H54 (cell line): Measurements from ENCODE around the gene INTU.
"Not testable (repeated sequence)": the region's sequence is repeated elsewhere in the genome, so short reads cannot be mapped to it uniquely, and the experiment has no call there.

Experiments used
- DNase-seq: peaks from one replicate; pipeline ENCODE4 v3.0.0; 2011; ENCODE audit warnings: low spot score, mixed read lengths; ENCODE audit not compliant: insufficient read length
- FAIRE-seq: peaks from 3 replicates; lab custom pipeline; 2011; peaks lifted over from hg19 to GRCh38; lab: Jason Lieb, UNC
- POLR2A ChIP-seq: IDR thresholded peaks from 2 replicates; pipeline ENCODE4 v1.6.1; 2011; ENCODE audit warnings: low read depth, mild to moderate bottlenecking, low read length

Gene INTU

GRCh38 chr4:127622921-127623796 lies 9.6 kb upstream of the INTU start:
- no peak for TF ChIP-seq POLR2A
- DNase-seq (no peak), FAIRE-seq (no peak)

GRCh38 chr4:127623797-127624083 lies 9.0 kb upstream of the INTU start:
- FAIRE-seq (no peak), DNase-seq (no peak)

GRCh38 chr4:127624173-127624572 lies 8.6 kb upstream of the INTU start:
- FAIRE-seq: no peak

More at GRCh38 chr4:127623797-127624083, 9.0 kb upstream of the INTU start:
- TF ChIP-seq POLR2A: no peak

DNA sequence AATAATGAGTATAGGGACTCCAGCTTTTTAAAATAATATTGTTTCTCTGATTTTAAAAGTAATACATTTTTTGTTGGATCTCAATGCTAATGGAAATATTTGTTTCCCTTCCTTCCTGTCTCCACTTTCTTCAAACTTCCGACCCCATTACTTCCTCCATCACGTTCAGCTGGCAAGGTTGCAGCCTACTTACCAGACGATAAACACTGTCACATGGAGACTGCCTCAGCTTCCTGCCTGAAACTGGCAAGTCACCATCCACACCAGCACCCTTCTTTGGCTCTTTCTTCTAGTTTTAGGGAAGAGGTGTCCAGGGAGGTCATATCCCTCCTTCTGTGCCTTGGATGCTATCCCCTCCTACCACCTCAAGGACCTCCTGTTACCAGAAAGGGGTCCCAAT lies 3.4 kb upstream of the INTU start:
- TF ChIP-seq POLR2A: no peak
- no peak for FAIRE-seq
- DNase-seq: no peak

More at GRCh38 chr4:127624173-127624572, 8.6 kb upstream of the INTU start:
- no peak for DNase-seq
- TF ChIP-seq POLR2A: no peak

GRCh38 chr4:127630152-127630551 lies 2.6 kb upstream of the INTU start:
- FAIRE-seq (no peak), DNase-seq (no peak)
- no peak for TF ChIP-seq POLR2A

DNA sequence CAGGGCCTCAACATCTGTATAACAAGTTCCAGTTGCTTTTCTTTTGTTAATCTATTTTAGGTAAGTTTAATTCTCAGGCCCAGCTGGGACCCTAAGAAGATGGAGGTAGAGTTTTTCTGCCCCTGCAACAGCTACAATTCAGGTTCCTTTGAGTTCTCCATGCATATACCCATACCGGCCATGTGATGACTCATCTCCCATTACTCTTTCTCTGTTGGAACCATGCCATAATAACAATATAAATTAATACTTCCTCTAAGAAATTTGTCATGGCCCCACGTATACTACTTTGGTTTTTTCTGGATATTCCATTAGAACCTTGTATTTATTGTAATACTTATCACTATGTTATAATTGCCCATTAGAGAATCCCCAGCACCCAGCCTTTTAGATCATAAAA lies 1.3 kb upstream of the INTU start:
- no peak for TF ChIP-seq POLR2A
- no peak for FAIRE-seq
- no peak for DNase-seq

DNA sequence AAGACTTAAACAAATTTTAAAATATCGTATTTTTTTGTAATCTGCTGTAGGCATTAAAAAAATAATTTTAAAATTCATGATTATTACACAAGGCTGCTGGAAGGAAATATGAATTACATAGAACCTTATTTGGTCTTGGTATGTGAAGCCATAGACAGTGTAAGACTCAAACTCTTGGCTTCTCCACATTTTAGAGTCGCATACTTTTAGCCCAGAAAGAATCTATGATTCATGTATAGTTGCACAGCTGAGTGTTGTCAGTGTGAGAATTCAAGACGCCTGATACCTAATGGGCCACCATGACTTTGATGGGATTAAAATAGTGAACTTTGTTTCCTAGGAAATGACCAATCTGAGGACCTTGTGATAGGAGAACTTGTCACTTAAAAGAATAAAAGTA lies 1.4 kb downstream of the INTU start:
- no peak for TF ChIP-seq POLR2A
- FAIRE-seq (no peak), DNase-seq (no peak)

- no peak for TF ChIP-seq POLR2A
- no peak for FAIRE-seq
- no peak for DNase-seq
Observed at GRCh38 chr4:127641524-127641923, 8.8 kb downstream of the INTU start.

GRCh38 chr4:127642169-127642568 lies 9.4 kb downstream of the INTU start:
- FAIRE-seq (no peak), DNase-seq (no peak)
- no peak for TF ChIP-seq POLR2A

DNA sequence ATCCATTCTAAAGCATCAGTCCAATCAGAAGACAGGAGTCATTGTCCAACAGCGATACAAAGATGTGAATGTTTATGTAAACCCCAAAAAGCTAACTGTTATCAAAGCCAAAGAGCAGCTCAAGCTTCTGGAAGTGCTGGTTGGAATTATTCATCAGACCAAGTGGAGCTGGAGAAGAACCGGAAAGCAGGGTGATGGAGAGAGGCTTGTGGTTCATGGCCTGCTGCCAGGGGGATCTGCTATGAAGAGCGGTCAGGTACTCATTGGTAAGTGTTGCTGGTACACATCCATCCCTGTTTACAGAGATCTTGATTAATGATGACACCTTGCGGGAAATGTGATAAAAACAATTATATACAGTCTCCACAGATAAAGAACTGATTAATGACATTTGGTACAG lies 11.0 kb downstream of the INTU start:
- no peak for FAIRE-seq

DNA sequence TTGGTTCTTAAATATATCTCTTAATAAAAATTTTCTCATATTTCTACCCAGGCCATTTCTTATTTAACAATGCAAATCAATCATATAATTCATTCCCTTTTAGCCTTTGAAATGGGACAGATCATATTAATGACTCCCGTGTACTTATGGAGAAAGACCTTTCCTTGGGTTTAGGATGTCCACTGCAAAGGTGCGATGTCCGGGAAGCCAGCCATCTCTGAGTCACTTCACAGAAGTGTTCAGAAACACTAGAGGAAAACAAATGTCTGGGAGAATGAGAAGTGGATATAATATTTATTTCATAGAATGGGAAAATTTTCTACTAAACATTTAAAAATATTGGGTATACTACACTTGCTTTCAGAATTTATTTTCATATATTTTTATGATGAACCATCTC lies 15.3 kb downstream of the INTU start:
- FAIRE-seq: no peak

More for the DNA sequence above, 11.0 kb downstream of the INTU start:
- DNase-seq: no peak
- TF ChIP-seq POLR2A: no peak

GRCh38 chr4:127655590-127655989 lies 22.8 kb downstream of the INTU start:
- not testable (repeated sequence) for FAIRE-seq, DNase-seq

More for the DNA sequence above, 15.3 kb downstream of the INTU start:
- no peak for DNase-seq
- no peak for TF ChIP-seq POLR2A

DNA sequence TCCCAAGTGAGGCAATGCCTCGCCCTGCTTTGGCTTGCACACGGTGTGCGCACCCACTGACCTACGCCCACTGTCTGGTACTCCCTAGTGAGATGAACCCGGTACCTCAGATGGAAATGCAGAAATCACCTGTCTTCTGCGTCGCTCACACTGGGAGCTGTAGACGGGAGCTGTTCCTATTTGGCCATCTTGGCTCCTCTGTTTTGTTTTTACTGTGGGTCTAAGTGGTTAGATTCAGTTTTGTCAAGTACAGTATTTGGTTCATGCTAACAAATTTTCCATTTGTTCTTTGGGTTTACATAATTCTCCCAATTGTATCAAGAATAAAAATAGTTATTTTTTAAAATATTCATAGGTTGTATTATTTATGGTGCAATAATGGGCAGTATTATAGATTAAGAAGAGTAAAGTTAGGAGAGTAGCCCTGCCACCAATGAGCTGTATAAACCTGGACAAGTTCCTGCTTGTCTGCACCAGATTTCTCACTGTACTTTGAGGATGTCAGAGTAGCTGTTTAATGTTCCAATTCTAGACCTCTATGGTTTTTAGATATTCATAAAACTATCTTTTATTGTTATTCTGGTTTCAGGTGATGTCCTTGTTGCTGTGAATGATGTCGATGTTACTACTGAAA lies 23.4 kb downstream of the INTU start:
- no peak for TF ChIP-seq POLR2A
- FAIRE-seq: no peak
- DNase-seq: no peak

DNA sequence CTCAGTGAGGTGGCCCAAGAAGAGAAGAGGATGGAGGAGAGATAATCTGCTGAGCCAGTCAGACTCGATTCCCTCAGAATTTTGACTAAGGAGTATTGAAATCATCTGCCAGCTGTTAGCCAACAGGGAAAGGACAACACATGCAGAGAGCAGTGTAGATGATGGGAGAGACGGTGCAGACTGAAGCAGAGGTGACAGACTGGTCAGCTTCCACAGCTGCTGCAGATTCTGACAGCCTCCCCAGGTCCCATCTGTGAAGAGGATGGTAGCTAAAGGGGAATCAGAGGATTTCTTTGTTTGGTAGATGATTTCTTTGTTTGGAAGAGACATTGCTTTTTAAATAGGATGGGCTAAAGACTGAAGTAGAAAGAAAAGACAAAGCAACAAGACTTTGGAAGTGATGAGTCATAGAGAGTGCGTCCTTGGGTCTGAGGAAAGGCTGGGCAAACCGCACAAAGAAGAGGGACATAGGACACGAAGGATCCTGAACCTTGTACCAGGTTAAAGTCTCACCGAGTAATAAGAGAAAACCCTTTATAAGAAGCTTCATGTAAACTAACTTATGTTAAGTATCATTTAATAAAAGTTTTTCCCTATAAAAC lies 27.6 kb downstream of the INTU start:
- no peak for DNase-seq
- no peak for TF ChIP-seq POLR2A
- no peak for FAIRE-seq
